A549 treated with Hydrocortisone at 1 μM for 4 hours (cell line): ENCODE measurements around the gene KIF18B. TPM values are rescaled to one million over a fixed set of nuclear protein-coding genes. Genes with fewer than 3 reads are reported as not detected.

Experiments used
- total RNA-seq: library from RNA; stranded (reverse); fragments of 200-300 nt; extraction: Qiagen RNA extraction; gene quantifications from 5 replicates; pipeline ENCODE4 v1.2.3, GENCODE V29; 2022

Gene KIF18B
- 32.9 to 38.1 TPM (median 37.3 TPM) in 5 replicates for total RNA-seq

DNA sequence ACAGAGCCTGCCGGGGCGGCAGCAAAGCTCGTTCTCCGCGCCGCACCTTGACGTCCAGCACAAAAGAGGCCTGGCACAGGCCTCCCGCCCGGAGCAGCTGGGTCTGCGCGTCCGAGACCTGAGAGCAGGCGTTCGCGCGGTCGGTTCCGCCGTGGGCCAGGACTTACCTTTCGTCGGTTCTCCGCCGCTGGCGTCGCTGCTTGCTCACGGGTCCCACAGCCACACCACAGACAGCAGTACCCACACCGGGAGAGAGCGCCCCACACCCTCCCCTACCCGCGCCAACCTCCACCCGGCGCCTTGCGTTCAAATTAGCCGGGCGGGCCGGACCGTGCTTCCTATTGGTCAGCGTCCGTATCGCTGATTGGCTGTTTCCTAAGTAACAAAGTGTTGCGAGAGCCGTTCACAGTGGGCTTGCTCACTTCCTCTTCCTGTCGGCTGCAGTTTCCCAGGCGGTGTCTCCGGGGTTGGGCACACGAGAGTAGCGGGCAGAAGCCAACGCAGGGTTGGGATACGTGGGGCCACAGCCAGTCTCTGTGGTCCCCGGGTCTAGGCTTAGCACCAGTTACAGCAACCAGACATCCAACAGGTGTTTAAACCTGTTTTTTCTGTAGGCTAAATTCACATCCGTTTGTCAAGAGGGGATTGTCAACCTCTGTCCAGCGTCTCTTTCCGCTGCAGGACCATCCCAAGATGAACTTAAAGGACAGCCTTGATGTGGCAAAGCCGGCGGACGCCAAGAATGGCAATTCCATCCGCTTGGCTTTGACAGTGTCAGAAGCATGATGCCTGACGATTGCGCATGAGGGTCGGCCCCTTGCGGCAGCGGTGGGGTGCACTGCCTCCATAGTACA, at the start of gene KIF18B:
Gene KIF18B, minus strand, starts transcription at position 313 of the 854 bp plus-strand sequence. CDS start 11,429 bp downstream, outside the sequence.

GRCh38 chr17:44968225-44969143, 20.9 kb upstream of the KIF18B start, which contains the start of gene C1QL1:
C1QL1 (minus strand) TSS chr17:44968303; CDS start chr17:44968048, 255 bp downstream.

DNA sequence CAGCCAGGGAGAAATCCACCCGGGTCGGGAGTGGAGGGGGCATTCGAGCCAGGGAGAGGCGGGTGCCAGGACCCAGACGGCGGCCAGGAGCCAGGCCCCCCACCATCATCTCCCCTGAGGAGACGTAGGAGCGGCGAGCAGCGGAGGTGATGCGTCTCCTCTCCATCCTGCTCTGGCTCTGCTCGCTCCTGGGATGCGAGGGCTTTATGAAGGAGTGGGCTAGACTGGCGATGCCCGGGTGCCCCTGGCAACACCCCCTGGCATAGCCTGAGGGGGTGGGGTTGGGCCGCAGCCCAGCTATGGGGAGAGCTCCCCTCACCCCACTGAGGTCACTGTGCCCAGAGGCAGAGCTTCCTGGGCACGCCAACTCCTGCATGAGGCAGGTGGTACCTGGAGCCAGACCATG, 32.2 kb downstream of the KIF18B start, which contains the start of gene GFAP:
Gene GFAP, minus strand, starts transcription at position 180 of the 406 bp plus-strand sequence. Its CDS starts 14 bp downstream, at position 166.

GRCh38 chr17:44899074-44899782, 48.3 kb downstream of the KIF18B start, which contains the start of gene EFTUD2:
EFTUD2 (minus strand) TSS chr17:44899445; CDS start chr17:44894521, 4,924 bp downstream.

Other genes starting within 250 kb of the KIF18B start
- 22.6 to 28.4 TPM (median 24.0 TPM) in 5 replicates for gene DBF4B, start 239.1 kb downstream of the KIF18B start, total RNA-seq
- gene ADAM11, start 188.8 kb downstream of the KIF18B start, total RNA-seq: 1.8 to 2.2 TPM (median 1.8 TPM) in 5 replicates
- 23.1 to 34.0 TPM (median 28.6 TPM) in 5 replicates for gene GJC1, start 117.5 kb downstream of the KIF18B start, total RNA-seq
- not detected in 5 replicates for gene HIGD1B, start 99.9 kb downstream of the KIF18B start, total RNA-seq
- gene EFTUD2, start 48.3 kb downstream of the KIF18B start, total RNA-seq: 135 to 203 TPM (median 145 TPM) in 5 replicates
- gene GFAP, start 32.3 kb downstream of the KIF18B start, total RNA-seq: 0.55 to 1.2 TPM (median 0.68 TPM) in 5 replicates
- gene C1QL1, start 20.5 kb upstream of the KIF18B start, total RNA-seq: 15.2 to 32.8 TPM (median 28.1 TPM) in 5 replicates
- gene DCAKD, start 103.9 kb upstream of the KIF18B start, total RNA-seq: 15.9 to 19.3 TPM (median 18.0 TPM) in 5 replicates
- gene NMT1, start 113.5 kb upstream of the KIF18B start, total RNA-seq: 170 to 365 TPM (median 187 TPM) in 5 replicates
- 150 to 181 TPM (median 175 TPM) in 5 replicates for gene PLCD3, start 184.7 kb upstream of the KIF18B start, total RNA-seq
- 6.3 to 7.7 TPM (median 6.5 TPM) in 5 replicates for gene ACBD4, start 187.9 kb upstream of the KIF18B start, total RNA-seq
- 39.5 to 51.7 TPM (median 44.6 TPM) in 5 replicates for gene HEXIM1, start 200.7 kb upstream of the KIF18B start, total RNA-seq
- gene HEXIM2, start 214.1 kb upstream of the KIF18B start, total RNA-seq: 13.7 to 19.3 TPM (median 15.3 TPM) in 5 replicates